NT2/D1 (cell line): Measurements from ENCODE around the gene ABI3BP.

Experiments
- SUZ12 ChIP-seq: IDR thresholded peaks from 2 replicates; pipeline ENCODE4 v1.6.1; 2011; ENCODE audit not compliant: insufficient read length, insufficient read depth; ENCODE audit errors: extremely low read depth
- YY1 ChIP-seq: IDR thresholded peaks from 2 replicates; pipeline ENCODE4 v1.6.1; 2011; ENCODE audit not compliant: insufficient read length, insufficient read depth
- ZNF274 ChIP-seq: IDR thresholded peaks from 2 replicates; pipeline ENCODE4 v1.6.1; 2011; ENCODE audit warnings: mild to moderate bottlenecking, low read depth, low read length

DNA sequence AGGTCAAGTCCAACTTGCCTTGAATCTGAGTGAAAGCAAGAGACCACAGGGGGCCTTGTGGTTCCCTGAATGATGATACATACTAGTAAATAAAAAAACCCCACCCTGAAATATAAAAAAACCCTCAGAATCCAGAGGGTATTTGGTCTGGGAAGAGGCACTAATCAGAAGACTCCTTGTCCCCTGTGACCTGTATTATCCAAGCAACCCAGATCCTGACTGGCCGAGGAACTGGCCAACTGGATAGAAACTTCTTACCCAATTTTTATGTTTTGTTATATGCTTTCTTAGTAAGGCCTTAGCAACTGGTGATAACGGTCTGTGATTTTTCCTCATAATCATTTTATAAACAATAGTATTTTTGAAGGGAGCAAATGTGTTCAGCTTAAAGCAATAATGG, 17.5 kb downstream of the ABI3BP start:
- no peak for TF ChIP-seq ZNF274
- TF ChIP-seq YY1: no peak
- no peak for TF ChIP-seq SUZ12
